Bone marrow (tissue), 2 donors: ENCODE data around the gene PSG5.
"Not testable (repeated sequence)": the region's sequence is repeated elsewhere in the genome, so short reads cannot be mapped to it uniquely, and the experiment has no call there.

Source experiments
- DNase-seq, 2 donors: peaks; one replicate each; lab custom pipeline; 2025; lab: John Stamatoyannopoulos, UW

The PSG5 gene

DNA sequence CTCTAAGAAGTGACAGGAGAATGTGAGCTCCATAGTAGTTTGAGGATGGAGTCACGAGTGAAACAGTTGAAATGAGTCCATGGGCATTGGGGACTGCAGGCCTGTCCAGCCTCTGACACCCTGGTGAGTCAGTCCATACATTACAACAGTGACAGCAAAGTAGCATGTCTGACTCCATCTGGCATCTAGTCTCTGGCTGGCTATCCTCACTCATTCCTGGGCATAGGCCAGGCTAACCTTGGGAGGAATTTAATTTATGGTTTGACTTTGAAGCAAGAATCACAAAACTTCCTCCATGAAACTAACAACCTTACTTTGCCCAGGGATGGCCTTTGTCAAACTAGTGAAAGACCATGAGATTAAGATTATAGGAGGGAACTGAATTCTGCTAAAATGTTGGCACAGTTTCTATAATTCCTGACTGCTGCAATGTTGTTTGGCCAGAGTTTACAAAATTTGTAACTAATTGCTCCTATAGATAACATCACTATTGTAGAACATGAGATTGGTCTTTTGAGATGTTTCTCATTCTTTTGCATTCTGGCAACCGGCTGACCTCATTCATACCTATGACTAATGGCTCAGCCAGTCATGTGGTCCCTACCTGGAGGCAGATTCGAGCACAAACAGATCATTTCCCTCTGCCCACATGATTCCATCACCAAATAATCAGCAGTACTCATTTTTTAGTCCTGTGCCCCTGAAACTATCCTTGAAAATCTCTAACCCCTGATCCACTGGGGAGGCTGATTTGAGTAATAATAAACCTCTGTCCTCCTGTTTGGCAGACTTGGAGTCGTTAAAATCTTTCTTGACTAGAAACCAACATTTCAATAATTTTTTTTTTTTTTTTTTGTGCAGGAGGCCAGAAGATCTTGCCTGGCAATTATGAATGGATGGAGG lies 4.2 kb downstream of the PSG5 start:
- DNase-seq = not testable (repeated sequence)

DNA sequence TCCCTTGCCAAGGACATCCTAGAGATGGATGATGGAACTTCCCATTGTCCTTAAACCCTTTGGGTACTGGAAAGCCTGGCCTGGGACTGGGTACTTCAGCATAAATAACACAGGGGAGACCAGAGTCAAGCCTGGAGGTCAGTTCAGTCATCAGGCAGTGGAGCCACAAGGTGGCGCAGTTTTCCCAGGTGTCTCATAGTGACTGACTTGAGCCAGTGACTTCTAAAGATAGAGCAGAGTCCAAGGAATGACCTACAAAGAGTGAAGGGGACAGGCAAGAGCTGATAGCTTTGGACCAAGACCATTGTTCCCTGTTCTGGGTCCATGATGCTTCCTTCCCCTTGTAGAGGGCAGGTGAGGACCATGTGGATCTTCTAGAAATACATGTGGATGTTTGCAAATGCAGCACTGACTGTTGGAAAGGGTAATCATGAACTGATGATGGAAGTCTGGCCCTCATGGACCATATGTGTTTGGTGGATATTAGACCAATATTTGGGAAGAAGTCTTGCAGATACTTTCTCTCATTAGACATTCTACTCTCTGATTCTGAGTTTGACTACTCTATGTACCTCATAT lies 6.7 kb downstream of the PSG5 start:
- not testable (repeated sequence) for DNase-seq

DNA sequence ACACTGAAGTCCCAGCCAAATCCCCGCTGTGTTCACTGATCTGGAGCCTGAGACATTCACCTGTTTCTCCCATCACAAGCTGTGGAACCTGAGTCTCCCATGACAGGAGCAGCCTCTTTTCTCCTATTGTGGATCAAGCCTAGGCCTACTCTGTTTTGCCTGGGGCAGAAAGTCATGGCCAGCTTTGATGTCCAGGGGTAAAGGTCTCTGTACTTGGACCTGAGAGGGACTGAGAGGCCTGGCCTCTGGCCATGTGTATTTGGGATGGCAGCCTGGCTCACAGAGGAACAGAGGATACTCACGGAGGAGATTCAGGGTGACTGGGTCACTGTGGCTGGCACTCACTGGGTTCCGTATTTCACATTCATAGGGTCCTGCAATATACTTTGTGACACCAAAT lies 7.8 kb downstream of the PSG5 start:
- DNase-seq = not testable (repeated sequence)

DNA sequence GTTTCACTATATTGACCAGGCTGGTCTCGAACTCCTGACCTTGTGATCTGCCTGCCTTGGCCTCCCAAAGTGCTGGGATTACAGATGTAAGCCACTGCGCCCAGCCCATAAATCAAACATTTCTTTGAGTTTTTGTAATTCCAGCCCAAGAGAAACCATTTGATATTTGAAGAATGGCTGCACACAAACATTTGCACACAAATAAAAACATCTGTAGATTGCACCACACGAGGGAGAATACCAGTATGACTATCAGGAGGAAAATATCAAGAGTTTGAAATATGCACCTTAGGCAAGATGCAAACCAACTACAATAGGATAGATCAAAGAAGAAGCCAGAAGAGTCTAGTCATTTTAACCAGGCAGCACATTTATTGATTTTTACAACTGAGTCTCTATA lies 20.4 kb downstream of the PSG5 start:
- not testable (repeated sequence) for DNase-seq

DNA sequence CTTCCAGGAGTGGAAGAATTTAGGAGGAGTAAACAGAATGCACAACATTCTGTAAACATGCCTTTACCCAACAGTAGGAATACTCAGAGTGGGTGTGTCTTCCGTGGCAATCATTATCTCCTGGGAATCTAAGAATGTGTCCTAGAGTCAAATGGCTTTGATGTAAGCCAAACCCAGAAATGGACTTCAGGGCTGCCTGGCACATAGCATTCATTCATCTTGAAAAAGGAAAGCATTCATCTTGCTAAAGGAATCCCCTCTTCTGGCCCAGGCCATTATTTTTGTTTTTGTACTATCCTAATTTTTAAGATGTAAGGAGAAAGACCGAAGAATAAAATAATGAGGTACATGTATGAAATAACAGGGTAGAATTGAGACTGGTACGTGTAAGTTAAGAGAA lies 23.2 kb downstream of the PSG5 start:
- not testable (repeated sequence) for DNase-seq

DNA sequence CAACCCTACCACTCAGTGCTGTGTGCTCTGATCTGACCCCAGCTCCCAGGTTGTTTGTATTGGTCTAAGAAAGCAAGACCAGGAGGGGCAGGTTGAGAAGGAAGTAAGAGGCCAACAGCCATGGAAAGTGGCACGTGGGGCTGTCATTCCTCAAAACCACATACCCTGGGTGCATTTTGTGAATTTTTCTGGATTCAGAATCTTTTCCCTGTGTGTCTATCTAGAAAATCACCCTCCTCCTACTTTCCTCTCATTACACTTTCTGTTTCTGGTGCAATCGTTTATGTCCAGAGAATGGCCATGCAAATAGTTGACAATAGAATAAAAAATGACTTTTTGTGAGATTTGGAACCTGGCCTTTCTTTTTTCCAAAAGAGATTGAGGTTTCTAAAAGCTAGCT lies 24.1 kb downstream of the PSG5 start:
- not testable (repeated sequence) for DNase-seq

DNA sequence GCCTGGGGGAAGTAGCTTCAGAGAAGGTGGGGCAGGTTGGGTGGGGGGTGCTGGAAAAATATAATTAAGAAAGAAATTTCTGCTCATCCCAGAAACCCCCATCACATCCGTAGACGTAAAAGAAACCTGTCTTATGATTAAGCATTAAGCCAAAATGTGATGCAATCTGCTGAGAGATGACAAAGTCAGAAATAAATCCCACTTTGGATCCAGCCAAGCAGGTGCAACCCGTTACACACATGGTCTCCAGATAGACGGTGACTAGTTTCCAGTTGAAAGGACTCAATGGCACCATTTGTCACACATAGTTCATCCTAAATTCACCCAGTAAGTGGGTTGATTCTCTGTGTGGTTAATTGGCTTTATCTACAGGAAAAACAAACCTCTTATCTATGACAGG lies 34.1 kb downstream of the PSG5 start:
- DNase-seq = no peak

DNA sequence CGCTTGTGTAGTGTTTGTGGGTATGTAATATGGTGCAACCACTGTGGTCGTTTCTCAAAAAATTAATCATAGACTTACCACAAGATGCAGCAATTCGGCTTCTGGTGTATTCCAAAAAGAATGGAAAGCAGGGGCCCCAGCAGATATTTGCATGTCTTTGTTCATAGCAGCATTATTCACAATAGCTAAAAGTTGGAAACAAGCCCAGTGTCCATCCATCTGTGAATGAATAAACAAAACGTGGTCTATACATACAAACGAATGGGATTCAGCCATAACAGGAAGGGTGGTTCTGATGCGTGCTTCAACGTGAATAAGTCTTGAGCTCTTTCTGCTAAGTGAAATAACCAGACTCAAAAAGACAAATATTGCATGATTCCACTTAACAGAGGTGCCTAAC lies 36.5 kb downstream of the PSG5 start:
- DNase-seq = not testable (repeated sequence)

DNA sequence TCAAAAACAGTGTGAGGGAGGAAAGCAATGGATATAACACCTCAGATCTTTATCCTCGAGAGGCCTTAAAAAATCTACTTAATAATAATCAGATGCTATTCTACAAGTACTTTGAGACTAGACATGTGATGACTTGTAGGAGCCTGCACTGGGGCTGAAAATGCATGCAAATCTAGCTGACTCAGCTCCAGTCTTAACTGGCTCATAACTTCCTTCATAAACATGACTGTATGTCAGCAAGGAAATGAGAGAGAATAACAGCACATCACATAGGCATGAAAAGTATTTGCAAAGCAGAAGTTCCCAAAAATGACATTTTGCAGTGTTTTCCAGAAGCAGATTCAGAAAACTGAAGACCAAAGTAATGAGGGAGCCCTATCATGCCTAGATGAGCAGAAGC lies 38.1 kb downstream of the PSG5 start:
- DNase-seq = no peak

DNA sequence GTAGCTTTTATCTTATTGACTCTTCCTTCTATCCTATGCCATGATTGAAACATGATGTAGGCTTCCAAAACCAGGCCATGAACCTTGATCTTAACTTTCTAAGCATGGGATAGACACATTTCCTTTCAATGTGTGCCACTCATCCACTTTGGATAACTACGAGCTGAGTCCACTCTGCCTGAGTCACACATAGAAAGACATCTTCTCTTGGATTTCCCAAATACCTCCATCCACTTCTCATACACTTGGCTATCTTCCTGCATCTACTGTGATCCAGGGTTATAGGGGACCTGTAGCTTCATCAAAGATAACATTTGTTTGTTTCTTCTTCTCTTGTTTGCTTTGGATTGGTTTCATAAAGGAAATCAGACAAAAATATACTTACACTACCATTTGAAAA lies 44.6 kb downstream of the PSG5 start:
- DNase-seq = not testable (repeated sequence)

DNA sequence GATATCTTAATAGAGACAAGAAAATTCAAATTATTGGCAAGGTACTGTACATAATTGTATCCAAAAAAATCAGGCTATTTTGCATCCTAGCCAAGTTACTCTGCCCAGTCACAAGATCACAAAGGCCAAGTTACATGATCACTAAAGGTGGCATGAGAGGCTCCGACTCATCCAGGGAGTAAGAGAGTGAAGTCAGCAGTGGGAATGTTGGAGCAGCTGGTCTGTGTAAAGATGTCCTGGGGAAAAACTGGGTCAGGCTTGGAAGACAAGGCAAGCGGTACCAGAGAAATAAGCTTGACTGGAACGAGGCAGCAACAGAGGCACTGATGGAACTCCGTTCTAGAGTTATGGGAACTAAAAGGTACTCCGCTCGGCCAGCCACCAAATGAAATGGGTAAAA lies 53.6 kb downstream of the PSG5 start:
- no peak for DNase-seq

DNA sequence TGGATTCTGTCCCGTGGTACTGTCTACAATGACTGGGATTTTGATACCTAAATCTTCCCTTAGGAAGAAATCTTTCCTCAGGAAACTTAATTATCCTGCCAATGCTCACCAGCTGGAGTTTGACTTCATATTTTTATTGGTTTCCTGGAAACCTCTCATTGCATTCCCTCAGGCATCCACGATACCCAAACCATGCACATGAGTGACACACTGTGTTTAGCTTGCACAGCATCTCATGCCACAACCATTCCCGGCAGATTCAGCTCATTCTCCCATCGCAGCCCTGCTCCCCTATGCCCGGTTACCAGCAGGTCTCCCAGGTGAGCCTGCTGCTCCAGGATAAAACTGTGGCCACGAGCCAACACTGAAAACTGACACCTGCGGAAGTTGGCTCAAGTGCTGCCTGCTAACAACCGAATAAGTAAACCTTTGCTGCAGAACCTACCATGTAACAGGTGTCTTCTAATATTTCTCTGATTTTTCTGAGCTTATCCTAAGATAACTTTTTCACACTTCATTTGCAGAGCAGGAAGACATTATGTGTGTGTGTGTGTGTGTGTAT lies 55.0 kb downstream of the PSG5 start:
- DNase-seq = not testable (repeated sequence)

DNA sequence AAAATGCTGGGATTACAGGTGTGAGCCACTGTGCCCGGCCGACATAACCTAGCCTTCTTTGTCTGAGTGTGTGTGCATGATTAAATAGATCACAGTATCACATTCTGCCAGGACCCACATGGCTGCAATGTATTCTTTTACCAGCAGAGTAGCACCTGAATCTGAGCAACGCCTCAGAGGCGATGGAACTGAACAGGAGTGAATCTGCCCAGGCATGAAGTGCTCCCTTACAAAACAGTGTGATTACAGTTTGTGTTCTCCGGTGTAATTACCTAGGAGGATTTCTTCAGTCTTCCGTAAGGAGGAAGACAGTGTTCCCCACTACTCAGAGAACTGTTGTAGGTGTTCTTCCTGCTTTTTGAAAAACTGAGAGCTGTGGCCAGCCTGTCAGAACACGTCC lies 57.1 kb downstream of the PSG5 start:
- not testable (repeated sequence) for DNase-seq

DNA sequence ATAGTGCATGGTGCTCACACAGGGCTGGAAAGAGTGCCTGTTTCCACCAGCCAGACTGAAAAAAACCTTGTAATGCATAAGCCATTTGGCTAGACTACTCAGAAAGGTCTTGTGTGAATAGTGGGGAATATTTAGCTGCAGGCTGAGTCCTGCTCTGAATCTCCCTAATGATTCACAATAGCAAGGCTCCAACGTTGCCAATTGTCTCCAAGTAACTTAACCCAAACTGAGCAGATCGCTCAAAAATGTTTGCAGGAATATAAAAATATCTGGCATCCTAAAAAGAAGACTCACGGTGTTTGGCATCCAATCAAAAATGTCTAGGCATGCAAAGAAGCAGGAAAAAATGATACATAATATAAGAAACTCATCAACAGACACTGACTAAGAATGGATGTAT lies 59.0 kb downstream of the PSG5 start:
- DNase-seq = not testable (repeated sequence)

DNA sequence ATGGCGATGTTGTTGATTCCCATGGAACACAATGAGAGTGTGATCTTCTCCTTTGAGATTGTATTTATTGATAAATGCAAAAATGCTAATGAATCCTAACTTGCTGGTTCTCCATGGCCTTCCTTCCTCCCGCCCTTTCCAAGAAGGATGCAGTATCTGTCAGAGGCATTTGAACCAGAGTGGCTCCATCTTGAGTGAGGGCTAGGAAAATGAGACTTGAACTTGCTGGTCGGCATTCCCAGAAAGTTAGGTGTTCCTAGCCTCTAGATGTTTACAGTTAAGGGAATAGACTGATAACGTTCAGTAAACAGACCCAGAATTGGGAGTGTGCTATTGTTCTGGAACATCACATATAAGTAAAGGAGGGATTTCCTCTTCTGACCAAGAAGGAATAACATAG lies 59.6 kb downstream of the PSG5 start:
- no peak for DNase-seq

DNA sequence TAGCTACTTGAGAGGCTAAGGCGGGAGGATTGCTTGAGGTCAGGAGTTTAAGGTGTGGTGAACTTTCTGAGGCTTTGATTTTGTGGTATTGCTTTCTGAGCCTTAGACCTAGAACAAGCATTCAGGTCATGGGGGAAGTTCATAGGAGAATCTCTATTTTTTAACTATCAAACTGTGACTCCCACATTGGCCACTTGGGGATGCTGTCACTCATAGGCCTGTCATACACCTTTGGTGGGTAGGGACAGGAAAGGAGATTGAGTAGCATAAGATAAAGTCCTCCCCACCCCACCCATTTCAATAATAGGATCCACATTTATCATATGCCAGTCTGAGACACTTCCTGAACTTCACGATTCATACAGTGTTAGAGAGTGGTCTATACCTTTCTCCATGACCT lies 62.0 kb downstream of the PSG5 start:
- DNase-seq = no peak

DNA sequence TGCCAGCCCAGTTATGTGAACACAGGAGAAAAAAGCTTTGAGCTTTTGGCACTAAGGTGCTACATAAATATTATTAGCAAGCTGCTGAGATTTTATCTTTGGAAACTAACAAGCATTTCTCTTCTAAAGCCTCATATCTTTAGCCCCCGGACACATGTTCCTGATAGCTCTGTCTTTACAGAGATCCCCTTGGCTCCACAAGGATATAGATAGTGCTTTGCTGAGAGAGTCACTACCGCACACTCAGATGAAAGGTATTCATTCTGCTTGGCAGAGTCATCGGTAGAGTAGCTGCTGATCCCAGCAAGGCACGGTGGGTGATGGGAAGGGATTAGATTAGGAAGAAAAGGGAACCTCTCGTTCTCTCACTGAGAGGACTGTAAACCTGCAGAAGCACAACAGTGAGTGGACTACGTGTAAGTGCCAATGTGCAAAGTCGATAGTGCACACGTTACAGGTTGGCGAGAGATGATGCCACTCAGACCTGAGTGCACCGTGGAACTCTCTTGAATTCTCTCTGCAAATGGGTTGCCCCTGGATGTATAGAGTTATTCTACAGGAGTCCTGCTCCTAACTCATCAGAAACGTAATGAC lies 65.8 kb downstream of the PSG5 start:
- DNase-seq = not testable (repeated sequence)

DNA sequence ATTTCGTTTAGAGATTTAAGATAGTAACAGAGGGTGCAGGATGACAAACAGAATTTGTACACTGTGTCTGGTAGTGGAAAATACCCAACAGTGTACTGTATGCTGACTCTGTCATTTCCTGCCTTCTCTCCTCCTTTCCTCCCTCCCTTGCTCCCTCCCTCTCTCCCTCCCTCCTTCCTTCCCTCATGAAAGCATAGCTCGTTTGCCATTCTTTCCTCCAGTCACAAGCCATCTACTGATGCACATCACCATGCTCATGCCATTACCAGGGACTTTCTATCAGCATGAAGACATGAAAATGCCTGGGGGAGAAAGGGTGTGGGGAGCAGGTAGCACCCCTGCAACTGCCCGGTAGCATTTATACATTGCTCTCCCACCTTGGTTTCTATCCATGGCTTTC lies 66.8 kb downstream of the PSG5 start:
- DNase-seq = not testable (repeated sequence)
